Mucosa of descending colon (tissue), 3 donors: ENCODE results near the gene SATL1. TPM values are rescaled to one million over a fixed set of nuclear protein-coding genes. Genes with fewer than 3 reads are reported as not detected.

Experiments used
- ATAC-seq: fragments of 200-7000 bp; cut with Tn5 transposase; one replicate; pipeline ENCODE4 v1.9.1; 2020; ENCODE audit warnings: mild to moderate bottlenecking, moderate library complexity
- DNase-seq, 3 donors: peaks; one replicate each; pipeline ENCODE4 v3.0.0-alpha.2; 2020
- H3K36me3 ChIP-seq: fragments of 200-600 bp; one replicate; pipeline ENCODE4 v1.8.0; 2021; ENCODE audit warnings: low read depth, mild to moderate bottlenecking
- H3K4me1 ChIP-seq: fragments of 200-600 bp; one replicate; pipeline ENCODE4 v1.8.0; 2021; ENCODE audit warnings: low read depth, mild to moderate bottlenecking
- H3K4me3 ChIP-seq: fragments of 200-600 bp; one replicate; pipeline ENCODE4 v1.8.0; 2021; ENCODE audit warnings: mild to moderate bottlenecking
- H3K9me3 ChIP-seq: fragments of 200-600 bp; one replicate; pipeline ENCODE4 v1.8.0; 2021; ENCODE audit warnings: mild to moderate bottlenecking
- CTCF ChIP-seq: fragments of 200-600 bp; IDR thresholded peaks from one replicate; pipeline ENCODE4 v1.8.0; 2022; ENCODE audit warnings: antibody characterized with exemption, mild to moderate bottlenecking
- intact Hi-C, 2 donors: fragments of 100-400 bp; cut with DNase I in 1 of 2; cut with micrococcal nuclease in 1 of 2; formaldehyde crosslinking; loops; one replicate each; pipeline versions ENCODE4 v1.11.0 to v1.11.1; 2022; cut with DNase I, micrococcal nuclease
- total RNA-seq, 3 donors: library from RNA; stranded (reverse); fragmentation: NEBNext Ultra II Directional in 2 of 3; extraction: Animal tissue kit (Norgen Biotek cat#: 25700) in 2 of 3; gene quantifications; one replicate each; pipeline versions ENCODE4 v1.2.1 to v1.2.4, GENCODE V29; 2021 to 2023
- donor health status: DM: no; HTN: no; CAD: no; lungs with moderate emphysema.
- donor health status: DM: no; HTN: no; CAD: no.
- donor health status: DM: no; HTN: yes; CAD: no.

The SATL1 gene
- total RNA-seq, 3 donors from 2014 or later = 0.19 TPM; not detected in 2

- no peak for DNase-seq
- Histone ChIP-seq H3K4me3 (no peak overlapping the region), H3K36me3 (no peaks in the 10 kb centered on the region), H3K9me3 (no peaks in the 10 kb centered on the region), H3K4me1 (no peaks in the 10 kb centered on the region)
- ATAC-seq = no peak
- no peak for TF ChIP-seq CTCF
- intact Hi-C loops = loop anchor here (10.0 kb wide), 1 partner anchor 430 kb away; no protein-coding TSS in a partner anchor
Measured at GRCh38 chrX:85114776-85115175, 128.8 kb downstream of the SATL1 start.

GRCh38 chrX:85114171-85114570, 129.4 kb downstream of the SATL1 start:
- DNase-seq (no peak), ATAC-seq (no peak)
- H3K4me1 ChIP-seq = no peaks in the 10 kb centered on the region
- no peak for TF ChIP-seq CTCF
- no peaks in the 10 kb centered on the region for H3K36me3 ChIP-seq
- intact Hi-C loops = loop anchor here (10.0 kb wide), 1 partner anchor 431 kb away; no protein-coding TSS in a partner anchor
- H3K4me3 ChIP-seq = no peak overlapping the region
- H3K9me3 ChIP-seq = no peaks in the 10 kb centered on the region

GRCh38 chrX:85113746-85114145, 129.8 kb downstream of the SATL1 start:
- intact Hi-C loops = loop anchor here (10.0 kb wide), 1 partner anchor 431 kb away; no protein-coding TSS in a partner anchor
- H3K9me3 ChIP-seq = no peaks in the 10 kb centered on the region
- ATAC-seq (no peak), DNase-seq (no peak)
- no peak for TF ChIP-seq CTCF
- no peak overlapping the region for H3K4me3 ChIP-seq
- H3K36me3 ChIP-seq = no peaks in the 10 kb centered on the region
- no peaks in the 10 kb centered on the region for H3K4me1 ChIP-seq

GRCh38 chrX:85112293-85112692, 131.3 kb downstream of the SATL1 start:
- Histone ChIP-seq H3K4me1 (no peaks in the 10 kb centered on the region), H3K36me3 (no peaks in the 10 kb centered on the region), H3K4me3 (no peak overlapping the region), H3K9me3 (no peaks in the 10 kb centered on the region)
- no peak for TF ChIP-seq CTCF
- intact Hi-C loops = loop anchor here (10.0 kb wide), 1 partner anchor 433 kb away; no protein-coding TSS in a partner anchor
- peak; percentile 93 for ATAC-seq
- peak; percentile 55 to 76 (median 62) for DNase-seq

GRCh38 chrX:85111347-85111746, 132.2 kb downstream of the SATL1 start:
- ATAC-seq (peak; percentile 40), DNase-seq (peak in 1 of 3 donors; percentile 44)
- H3K4me1 ChIP-seq = no peaks in the 10 kb centered on the region
- peak; percentile 30 for TF ChIP-seq CTCF
- intact Hi-C loops = loop anchor here (10.0 kb wide), 1 partner anchor 433 kb away; no protein-coding TSS in a partner anchor
- H3K4me3 ChIP-seq = no peak overlapping the region
- H3K9me3 ChIP-seq = no peaks in the 10 kb centered on the region
- no peaks in the 10 kb centered on the region for H3K36me3 ChIP-seq

- ATAC-seq = peak; percentile 39
- H3K4me1 ChIP-seq = no peaks in the 10 kb centered on the region
- H3K4me3 ChIP-seq = no peak overlapping the region
- DNase-seq = no peak
- H3K36me3 ChIP-seq = no peaks in the 10 kb centered on the region
- intact Hi-C loops = no loop called here
- TF ChIP-seq CTCF = no peak
- H3K9me3 ChIP-seq = no peaks in the 10 kb centered on the region
Measured at GRCh38 chrX:85109235-85109634, 134.3 kb downstream of the SATL1 start.
